Vagina (tissue), 2 donors: ENCODE data around the gene MPPED2. TPM values are rescaled to one million over a fixed set of nuclear protein-coding genes. Genes with fewer than 3 reads are reported as not detected.

Source experiments
- DNase-seq, 2 donors: peaks; one replicate each; pipeline ENCODE4 v3.0.0-alpha.2; 2017; ENCODE audit errors: extremely low spot score in 2 of 2
- H3K27ac ChIP-seq: fragments of 200-600 bp; sonication (generic); one replicate; pipeline ENCODE4 v1.5.1; 2019
- H3K27me3 ChIP-seq: fragments of 200-600 bp; sonication (generic); one replicate; pipeline ENCODE4 v1.5.1; 2019
- H3K36me3 ChIP-seq, 2 donors: fragments of 200-600 bp; sonication (generic); one replicate each; pipeline ENCODE4 v1.5.1; 2017 to 2019
- H3K4me1 ChIP-seq: fragments of 200-600 bp; sonication (generic); one replicate; pipeline ENCODE4 v1.5.1; 2019
- H3K4me3 ChIP-seq, 2 donors: fragments of 200-600 bp; sonication (generic); 1 replicate in 1 of 2; 2 replicates in 1 of 2; pipeline ENCODE4 v1.5.1; 2016 to 2019
- H3K9me3 ChIP-seq: fragments of 200-600 bp; sonication (generic); one replicate; pipeline ENCODE4 v1.5.1; 2019
- CTCF ChIP-seq, 3 experiments: fragments of 450-650 bp in 2 of 3; fragments of 200-600 bp in 1 of 3; sonication (generic) in 1 of 3; IDR thresholded peaks; one replicate each; pipeline ENCODE4 v1.5.1; 2017 to 2019; ENCODE audit warnings: antibody characterized with exemption in 3 of 3, mild to moderate bottlenecking in 2 of 3, moderate library complexity in 2 of 3
- POLR2A ChIP-seq, 2 donors: fragments of 450-650 bp; IDR thresholded peaks; one replicate each; pipeline ENCODE4 v1.6.1; 2017; ENCODE audit warnings: antibody characterized with exemption in 2 of 2, mild to moderate bottlenecking in 2 of 2, moderate library complexity in 2 of 2
- POLR2AphosphoS5 ChIP-seq, 2 donors: sonication (generic); formaldehyde crosslinking; IDR thresholded peaks; one replicate each; pipeline ENCODE4 v1.9.0; 2017; ENCODE audit warnings: antibody characterized with exemption in 2 of 2, mild to moderate bottlenecking in 2 of 2, low read depth in 1 of 2; ENCODE audit not compliant: insufficient read depth in 1 of 2
- intact Hi-C: fragments of 100-400 bp; cut with DNase I; formaldehyde crosslinking; loops from one replicate; pipeline ENCODE4 v1.15.1; 2023
- total RNA-seq: library from RNA; depleted of rRNA; stranded (reverse); fragments of >200 nt; gene quantifications from one replicate; pipeline ENCODE4 v1.2.3, GENCODE V29; 2016

The MPPED2 gene
- total RNA-seq, 1 donor from 2014 or later: 4.4 TPM

- no peak overlapping the region for H3K27ac ChIP-seq
- H3K27me3 ChIP-seq: no peaks in the 10 kb centered on the region
- intact Hi-C loops: no loop called here
- H3K4me1 ChIP-seq: peaks cover 8% of the 10 kb centered on the region
- H3K36me3 ChIP-seq: no peaks in the 10 kb centered on the region
- H3K9me3 ChIP-seq: no peaks in the 10 kb centered on the region
- no peak for DNase-seq
- H3K4me3 ChIP-seq: no peak overlapping the region
- TF ChIP-seq POLR2A (IDR thresholded peaks at IDR 0.05) (no peak), POLR2AphosphoS5 (IDR thresholded peaks at IDR 0.05; ENCODE audit: insufficient read depth in 1 of 2, low read depth in 1 of 2) (no peak), CTCF (IDR thresholded peaks at IDR 0.05) (no peak)
Observed at GRCh38 chr11:30424321-30424720, 161.8 kb downstream of the MPPED2 start.

GRCh38 chr11:30423886-30424285 lies 162.3 kb downstream of the MPPED2 start:
- intact Hi-C loops: no loop called here
- Histone ChIP-seq H3K27me3 (no peaks in the 10 kb centered on the region), H3K4me1 (peaks cover 8% of the 10 kb centered on the region), H3K4me3 (no peak overlapping the region), H3K36me3 (no peaks in the 10 kb centered on the region), H3K9me3 (no peaks in the 10 kb centered on the region), H3K27ac (no peak overlapping the region)
- TF ChIP-seq CTCF (IDR thresholded peaks at IDR 0.05) (no peak), POLR2AphosphoS5 (IDR thresholded peaks at IDR 0.05; ENCODE audit: insufficient read depth in 1 of 2, low read depth in 1 of 2) (no peak), POLR2A (IDR thresholded peaks at IDR 0.05) (no peak)
- no peak for DNase-seq

- Histone ChIP-seq H3K36me3 (no peaks in the 10 kb centered on the region), H3K4me3 (no peak overlapping the region), H3K4me1 (peaks cover 8% of the 10 kb centered on the region), H3K27ac (no peak overlapping the region), H3K27me3 (no peaks in the 10 kb centered on the region), H3K9me3 (no peaks in the 10 kb centered on the region)
- intact Hi-C loops: no loop called here
- no peak for DNase-seq
- TF ChIP-seq CTCF (IDR thresholded peaks at IDR 0.05): no peak
- no peak for TF ChIP-seq POLR2AphosphoS5 (IDR thresholded peaks at IDR 0.05; ENCODE audit: insufficient read depth in 1 of 2, low read depth in 1 of 2)
- TF ChIP-seq POLR2A (IDR thresholded peaks at IDR 0.05): no peak
Observed at GRCh38 chr11:30423279-30423648, 162.9 kb downstream of the MPPED2 start.

- DNase-seq: no peak
- intact Hi-C loops: no loop called here
- Histone ChIP-seq H3K4me1 (peaks cover 8% of the 10 kb centered on the region), H3K4me3 (no peak overlapping the region), H3K9me3 (no peaks in the 10 kb centered on the region), H3K36me3 (no peaks in the 10 kb centered on the region), H3K27me3 (no peaks in the 10 kb centered on the region), H3K27ac (no peak overlapping the region)
- no peak for TF ChIP-seq CTCF (IDR thresholded peaks at IDR 0.05)
Observed at GRCh38 chr11:30422447-30423278, 163.5 kb downstream of the MPPED2 start.

GRCh38 chr11:30420233-30420787 lies 165.8 kb downstream of the MPPED2 start:
- DNase-seq: no peak
- Histone ChIP-seq H3K4me3 (no peak overlapping the region), H3K36me3 (no peaks in the 10 kb centered on the region), H3K27ac (no peak overlapping the region), H3K9me3 (no peaks in the 10 kb centered on the region), H3K4me1 (peaks cover 8% of the 10 kb centered on the region), H3K27me3 (no peaks in the 10 kb centered on the region)
- TF ChIP-seq CTCF (IDR thresholded peaks at IDR 0.05) (no peak), POLR2AphosphoS5 (IDR thresholded peaks at IDR 0.05; ENCODE audit: insufficient read depth in 1 of 2, low read depth in 1 of 2) (no peak), POLR2A (IDR thresholded peaks at IDR 0.05) (no peak)
- intact Hi-C loops: no loop called here
